Rectal smooth muscle tissue (tissue), 1 donor: ENCODE measurements around the gene TP53TG5.

ENCODE experiments used
- H3K27ac ChIP-seq: one replicate; pipeline ENCODE4 v1.7.0; 2013; ENCODE audit warnings: low read depth, low read length, inconsistent platforms
- H3K27me3 ChIP-seq: one replicate; pipeline ENCODE4 v1.7.0; 2013; ENCODE audit warnings: low read length; ENCODE audit not compliant: control insufficient read depth, insufficient read depth
- H3K36me3 ChIP-seq: one replicate; pipeline ENCODE4 v1.7.0; 2013; ENCODE audit warnings: low read length; ENCODE audit not compliant: control insufficient read depth, insufficient read depth
- H3K4me1 ChIP-seq: one replicate; pipeline ENCODE4 v1.7.0; 2013; ENCODE audit warnings: low read length; ENCODE audit not compliant: control insufficient read depth, insufficient read depth
- H3K4me3 ChIP-seq: one replicate; pipeline ENCODE4 v1.7.0; 2013; ENCODE audit warnings: low read length
- H3K9ac ChIP-seq: one replicate; pipeline ENCODE4 v1.7.0; 2013; ENCODE audit warnings: low read length

Gene TP53TG5

GRCh38 chr20:45378191-45378590 is at the start of gene TP53TG5:
TP53TG5 (minus strand) TSS chr20:45378325; CDS start chr20:45378236, 89 bp downstream.
- Histone ChIP-seq H3K4me3 (no peak within 1 kb of the TSS), H3K4me1 (peaks cover 2% of the 10 kb centered on the region), H3K27me3 (no peaks in the 10 kb centered on the region), H3K27ac (no peak within 1 kb of the TSS), H3K9ac (no peak within 1 kb of the TSS), H3K36me3 (no peaks in the 10 kb centered on the region)

- peaks cover 15% of the 10 kb centered on the region for H3K36me3 ChIP-seq
- H3K9ac ChIP-seq, result no peak overlapping the region
- H3K27me3 ChIP-seq, result no peaks in the 10 kb centered on the region
- no peak overlapping the region for H3K4me3 ChIP-seq
- H3K4me1 ChIP-seq, result no peaks in the 10 kb centered on the region
- no peak overlapping the region for H3K27ac ChIP-seq
Observed at GRCh38 chr20:45427236-45428149, 49.4 kb upstream of the TP53TG5 start.

- Histone ChIP-seq H3K27me3 (no peaks in the 10 kb centered on the region), H3K4me3 (no peak overlapping the region), H3K9ac (no peak overlapping the region), H3K4me1 (no peaks in the 10 kb centered on the region), H3K27ac (no peak overlapping the region), H3K36me3 (peaks cover 15% of the 10 kb centered on the region)
Observed at GRCh38 chr20:45426320-45427016, 48.3 kb upstream of the TP53TG5 start.

GRCh38 chr20:45425561-45425960 is 47.4 kb upstream of the TP53TG5 start:
- no peak overlapping the region for H3K9ac ChIP-seq
- H3K4me1 ChIP-seq, result no peaks in the 10 kb centered on the region
- H3K36me3 ChIP-seq, result peaks cover 24% of the 10 kb centered on the region
- no peak overlapping the region for H3K4me3 ChIP-seq
- H3K27me3 ChIP-seq, result no peaks in the 10 kb centered on the region
- H3K27ac ChIP-seq, result no peak overlapping the region

GRCh38 chr20:45423700-45424099 is 45.6 kb upstream of the TP53TG5 start:
- Histone ChIP-seq H3K27ac (no peak overlapping the region), H3K9ac (no peak overlapping the region), H3K27me3 (no peaks in the 10 kb centered on the region), H3K4me3 (no peak overlapping the region), H3K36me3 (peaks cover 29% of the 10 kb centered on the region), H3K4me1 (peaks cover 5% of the 10 kb centered on the region)

- Histone ChIP-seq H3K4me3 (no peak overlapping the region), H3K4me1 (peaks cover 13% of the 10 kb centered on the region), H3K36me3 (peaks cover 21% of the 10 kb centered on the region), H3K9ac (no peak overlapping the region), H3K27ac (no peak overlapping the region), H3K27me3 (no peaks in the 10 kb centered on the region)
Observed at GRCh38 chr20:45420125-45420524, 42.0 kb upstream of the TP53TG5 start.

GRCh38 chr20:45419188-45420091 is 41.3 kb upstream of the TP53TG5 start:
- H3K36me3 ChIP-seq, result peaks cover 20% of the 10 kb centered on the region
- H3K4me3 ChIP-seq, result peak overlapping the region; percentile 3
- H3K9ac ChIP-seq, result no peak overlapping the region
- H3K27me3 ChIP-seq, result no peaks in the 10 kb centered on the region
- H3K4me1 ChIP-seq, result peaks cover 13% of the 10 kb centered on the region
- no peak overlapping the region for H3K27ac ChIP-seq

GRCh38 chr20:45416917-45417316 is 38.8 kb upstream of the TP53TG5 start:
- no peak overlapping the region for H3K27ac ChIP-seq
- H3K9ac ChIP-seq, result peak overlapping the region; percentile 95
- peaks cover 16% of the 10 kb centered on the region for H3K36me3 ChIP-seq
- no peaks in the 10 kb centered on the region for H3K27me3 ChIP-seq
- H3K4me1 ChIP-seq, result peaks cover 13% of the 10 kb centered on the region
- peak overlapping the region; percentile 98 for H3K4me3 ChIP-seq

- H3K36me3 ChIP-seq, result peaks cover 12% of the 10 kb centered on the region
- peaks cover 13% of the 10 kb centered on the region for H3K4me1 ChIP-seq
- no peaks in the 10 kb centered on the region for H3K27me3 ChIP-seq
- H3K9ac ChIP-seq, result peak within 1 kb of the TSS; percentile 95
- peak within 1 kb of the TSS; percentile 98 for H3K4me3 ChIP-seq
- H3K27ac ChIP-seq, result peak within 1 kb of the TSS; percentile 81
Observed at GRCh38 chr20:45415822-45416637, 37.9 kb upstream of the TP53TG5 start, which contains the start of gene PIGT. PIGT (plus strand) TSS chr20:45416141; CDS start chr20:45416157, 16 bp downstream.

- H3K4me1 ChIP-seq, result peaks cover 19% of the 10 kb centered on the region
- H3K4me3 ChIP-seq, result no peak overlapping the region
- no peak overlapping the region for H3K9ac ChIP-seq
- peaks cover 12% of the 10 kb centered on the region for H3K36me3 ChIP-seq
- no peaks in the 10 kb centered on the region for H3K27me3 ChIP-seq
- H3K27ac ChIP-seq, result no peak overlapping the region
Observed at GRCh38 chr20:45413479-45413878, 35.4 kb upstream of the TP53TG5 start.

- H3K4me3 ChIP-seq, result no peak overlapping the region
- peaks cover 26% of the 10 kb centered on the region for H3K4me1 ChIP-seq
- no peaks in the 10 kb centered on the region for H3K27me3 ChIP-seq
- no peak overlapping the region for H3K27ac ChIP-seq
- H3K9ac ChIP-seq, result no peak overlapping the region
- peaks cover 12% of the 10 kb centered on the region for H3K36me3 ChIP-seq
Observed at GRCh38 chr20:45412653-45413052, 34.5 kb upstream of the TP53TG5 start.
